NCI-H146 treated with DMSO at 0.1 percent for 48 hours (cell line): ENCODE data around the gene KRT76.
"Not testable (repeated sequence)": the region's sequence is repeated elsewhere in the genome, so short reads cannot be mapped to it uniquely, and the experiment has no call there.

Experiments used
- DNase-seq: peaks from one replicate; lab custom pipeline; 2025; ENCODE audit not compliant: unreplicated experiment; lab: John Stamatoyannopoulos, UW

Gene KRT76

DNA sequence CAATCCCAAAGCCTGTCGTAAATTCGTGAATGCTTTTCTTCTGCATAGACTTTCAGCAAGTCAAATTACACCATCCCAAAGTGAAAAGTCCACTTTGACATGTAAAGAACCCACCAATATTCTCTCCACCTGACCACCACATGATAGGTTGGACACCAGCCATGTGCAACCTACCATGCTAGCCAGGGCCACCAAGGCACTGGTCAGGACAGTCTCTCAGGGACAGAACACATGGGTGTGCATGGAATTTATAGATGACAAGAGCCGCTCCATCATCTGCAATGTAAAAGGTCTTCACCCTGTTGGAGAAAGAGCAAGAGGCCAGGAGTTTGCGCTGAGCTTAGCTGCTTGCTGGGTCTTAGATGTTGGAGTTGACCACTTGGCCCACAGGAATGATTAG, 5.4 kb upstream of the KRT76 start:
- DNase-seq, result no peak

DNA sequence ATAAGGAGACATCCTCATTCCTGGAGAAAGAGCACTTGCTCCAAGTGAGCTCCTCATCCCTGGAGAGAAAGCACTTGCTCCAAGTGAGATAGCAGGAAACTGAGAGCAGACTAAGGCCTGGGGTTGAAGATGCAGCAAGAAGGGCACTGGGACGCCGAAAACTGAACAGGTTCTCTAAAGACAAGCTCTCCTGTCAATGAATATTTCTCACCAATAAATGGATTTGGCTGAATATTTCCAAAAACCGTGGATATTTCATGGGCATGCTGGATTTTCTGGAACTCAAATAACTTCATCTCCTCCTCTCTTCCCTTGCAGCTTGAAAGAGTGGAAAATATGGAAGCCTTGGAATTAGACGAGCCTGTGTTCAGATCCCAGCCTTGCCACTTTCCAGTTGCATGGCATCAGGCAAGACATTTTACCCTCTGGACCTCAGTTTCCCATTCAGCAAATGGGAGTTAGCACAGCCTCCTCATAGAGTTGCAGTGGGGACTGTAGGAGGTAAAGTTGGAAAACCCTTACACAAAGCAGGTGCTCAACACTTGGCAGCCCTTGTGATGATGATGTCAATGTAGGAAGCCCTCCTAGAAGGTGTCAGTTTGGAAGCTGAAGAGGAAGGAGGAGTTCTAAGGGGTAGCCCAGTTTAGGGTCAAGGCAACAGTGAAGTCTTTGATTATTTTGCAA, 4.4 kb upstream of the KRT76 start:
- no peak for DNase-seq

DNA sequence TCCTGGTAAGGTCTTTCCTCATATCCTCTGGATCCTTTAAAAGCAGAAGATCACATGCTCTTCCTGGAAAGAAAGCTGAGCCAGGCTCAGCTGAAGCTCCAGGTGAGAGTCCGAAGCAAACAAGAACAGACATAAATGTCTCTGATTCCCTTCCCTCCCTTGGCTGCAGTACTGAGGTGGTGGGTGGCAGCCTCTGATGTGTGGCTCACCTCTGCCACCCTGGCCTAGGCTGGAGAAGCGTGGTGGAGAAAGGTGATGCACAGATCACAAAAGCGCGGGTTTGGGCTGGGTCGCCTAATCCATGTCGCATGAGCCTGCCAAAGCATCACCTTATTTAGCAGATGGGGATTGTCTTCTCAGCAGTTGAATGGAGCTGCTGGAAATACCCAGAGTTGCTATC, 2.8 kb upstream of the KRT76 start:
- DNase-seq, result no peak

DNA sequence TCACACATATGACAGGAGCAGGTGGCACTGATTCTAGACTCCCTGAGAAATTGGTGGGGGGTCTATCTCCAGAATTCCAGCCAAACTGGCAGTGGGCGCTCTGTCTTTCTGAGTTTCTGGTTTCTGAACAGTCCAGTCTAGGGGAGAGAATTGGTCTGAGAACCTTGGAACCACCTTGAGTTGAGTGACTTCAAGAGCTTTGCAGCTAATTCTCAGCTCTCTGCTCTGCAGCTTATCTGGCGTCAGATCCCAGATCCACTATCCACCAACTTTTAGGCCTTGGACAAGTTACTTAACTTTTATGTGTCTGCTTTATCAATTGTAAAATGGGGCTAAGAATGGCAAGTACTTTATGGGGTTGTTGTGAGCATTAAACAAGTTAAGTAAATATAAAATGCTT, 1.7 kb upstream of the KRT76 start:
- no peak for DNase-seq

DNA sequence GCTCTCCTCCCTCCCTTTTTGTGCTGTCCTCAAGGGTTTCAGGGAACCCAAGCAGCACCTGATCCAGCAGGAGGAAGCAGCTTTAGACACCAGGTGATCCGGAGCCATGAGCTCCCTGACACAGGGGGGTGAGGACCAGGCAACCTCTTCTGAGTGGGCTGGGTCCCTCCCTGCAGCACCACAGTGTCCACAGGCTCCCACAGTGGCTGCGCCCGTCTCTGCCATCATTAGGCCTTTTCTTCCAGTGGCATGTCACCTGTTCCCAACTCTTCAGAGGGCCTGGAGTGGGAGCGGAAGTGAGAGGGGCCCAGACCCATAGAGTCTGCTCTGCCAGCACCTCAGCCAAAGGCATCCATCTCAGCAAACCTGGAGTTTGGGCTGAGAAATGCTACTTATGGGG, 421 bp upstream of the KRT76 start:
- DNase-seq, result no peak

DNA sequence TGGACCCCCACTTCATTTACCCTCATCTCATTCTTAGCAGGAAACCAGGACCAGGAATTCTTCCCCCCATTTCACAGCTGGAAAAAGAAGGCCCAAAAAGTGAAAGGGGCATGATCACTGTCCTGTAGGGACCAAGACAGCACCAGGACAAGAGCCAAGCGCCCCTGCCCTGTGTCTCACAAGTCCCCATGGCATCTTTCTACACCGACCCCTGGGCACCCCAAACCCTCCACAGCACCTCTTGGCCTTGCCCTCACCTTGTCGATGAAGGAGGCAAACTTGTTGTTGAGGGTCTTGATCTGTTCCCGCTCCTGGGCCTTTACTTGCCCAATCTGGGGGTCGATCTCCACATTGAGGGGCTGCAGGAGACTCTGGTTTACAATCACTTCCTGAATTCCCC, 710 bp downstream of the KRT76 start:
- DNase-seq, result no peak

DNA sequence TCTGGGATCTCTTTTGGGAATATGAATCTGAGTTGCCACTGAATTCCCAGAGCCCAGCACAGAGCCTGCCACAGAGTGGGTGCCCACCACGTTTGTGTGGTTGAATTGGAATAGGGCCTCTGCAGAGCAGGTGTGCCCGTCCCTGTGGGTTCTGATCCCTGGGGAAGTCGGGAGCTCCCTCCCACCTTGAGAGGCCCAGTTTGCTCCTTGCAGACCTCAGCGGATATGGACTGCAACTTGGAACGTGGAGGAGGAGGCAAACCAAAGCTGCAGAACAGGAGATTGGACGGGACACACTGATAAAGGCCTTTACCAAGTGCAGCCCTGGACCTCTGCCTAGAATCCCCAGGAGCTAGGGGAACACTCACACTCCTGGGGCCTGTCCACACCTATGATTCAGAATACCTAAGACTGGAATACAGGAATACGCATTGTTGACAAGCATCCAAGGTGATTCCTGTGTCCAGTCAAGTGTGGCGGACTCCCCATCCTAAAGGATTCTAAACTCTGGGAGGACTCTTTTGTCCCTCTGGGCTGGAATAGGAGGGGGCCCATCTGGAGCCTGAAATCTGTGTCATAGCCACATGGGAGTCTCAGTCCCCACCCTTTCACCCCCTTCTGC, 2.4 kb downstream of the KRT76 start:
- DNase-seq, result no peak

DNA sequence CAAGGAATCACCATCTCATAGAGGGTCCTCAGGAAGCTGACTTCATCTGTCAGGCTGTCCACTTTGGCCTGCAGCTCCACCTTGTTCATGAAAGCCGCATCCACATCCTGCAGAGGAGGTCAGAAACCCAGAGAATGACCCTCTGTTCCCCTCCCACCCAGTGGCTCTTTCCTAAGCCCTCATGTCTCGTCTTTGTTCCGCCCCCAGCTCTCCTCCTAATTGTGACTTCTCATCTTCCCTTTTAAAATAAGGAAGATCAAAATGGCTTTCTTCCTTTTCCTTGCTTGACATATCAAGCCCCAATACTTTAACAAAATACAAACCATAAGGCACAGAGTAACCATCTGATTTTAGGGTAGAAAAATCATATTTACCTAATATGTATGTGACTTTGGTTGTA, 4.4 kb downstream of the KRT76 start:
- no peak for DNase-seq

DNA sequence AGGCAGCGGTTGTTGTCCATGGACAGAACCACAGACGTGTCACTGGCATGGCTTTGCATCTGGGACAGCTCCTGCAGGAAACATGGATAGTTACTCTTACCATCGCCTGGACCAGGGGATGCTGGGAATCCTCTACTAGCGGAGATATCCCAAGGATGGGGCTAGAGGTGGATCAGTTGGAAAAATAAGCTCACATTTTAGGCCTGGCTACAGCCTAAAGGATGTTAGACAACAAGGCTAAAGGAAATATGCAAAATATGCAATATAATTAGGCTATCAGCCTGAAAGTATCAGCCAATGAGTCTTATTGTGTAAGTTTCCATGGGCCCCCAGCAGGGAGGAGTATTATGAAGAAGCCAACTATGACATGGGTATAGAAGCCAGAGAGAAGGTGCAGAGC, 5.0 kb downstream of the KRT76 start:
- no peak for DNase-seq

DNA sequence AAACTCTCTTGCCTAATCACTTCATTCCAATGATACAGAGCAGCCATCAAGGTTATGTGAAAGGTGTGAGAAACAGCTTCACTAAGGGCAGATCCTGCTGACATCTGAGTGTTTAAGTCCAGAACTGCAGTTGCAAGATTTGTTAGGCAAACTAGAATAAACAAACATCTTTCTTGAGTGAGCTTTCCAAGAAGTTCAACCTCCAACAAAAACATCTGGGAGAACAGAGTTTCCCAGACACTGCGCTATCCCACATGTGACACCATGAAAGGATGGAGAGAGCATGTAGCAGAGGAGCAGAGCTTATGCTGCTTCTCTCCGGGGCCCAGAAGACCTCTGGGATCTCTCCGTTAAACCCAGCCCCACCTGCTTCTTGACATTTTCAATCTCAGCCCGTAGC, 5.6 kb downstream of the KRT76 start:
- DNase-seq, result no peak

DNA sequence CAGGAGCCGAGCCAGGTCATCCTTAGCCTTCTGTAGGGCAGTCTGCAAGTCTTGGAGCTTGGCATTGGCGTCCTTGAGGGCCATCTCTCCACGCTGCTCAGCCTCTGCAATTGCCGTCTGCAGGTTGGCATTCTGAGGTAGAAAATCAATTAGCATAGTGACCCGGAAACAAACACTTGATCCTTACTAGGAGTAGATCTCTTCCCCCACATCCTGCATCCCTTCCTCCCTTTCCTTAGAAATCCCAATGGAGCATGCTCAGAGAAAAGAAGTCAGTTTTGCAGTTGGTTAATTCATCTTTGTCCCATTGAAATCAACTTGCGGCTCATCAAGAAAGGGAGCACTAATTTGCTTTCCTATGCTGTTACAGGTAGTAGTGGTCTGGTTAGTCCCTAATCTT, 6.1 kb downstream of the KRT76 start:
- no peak for DNase-seq

DNA sequence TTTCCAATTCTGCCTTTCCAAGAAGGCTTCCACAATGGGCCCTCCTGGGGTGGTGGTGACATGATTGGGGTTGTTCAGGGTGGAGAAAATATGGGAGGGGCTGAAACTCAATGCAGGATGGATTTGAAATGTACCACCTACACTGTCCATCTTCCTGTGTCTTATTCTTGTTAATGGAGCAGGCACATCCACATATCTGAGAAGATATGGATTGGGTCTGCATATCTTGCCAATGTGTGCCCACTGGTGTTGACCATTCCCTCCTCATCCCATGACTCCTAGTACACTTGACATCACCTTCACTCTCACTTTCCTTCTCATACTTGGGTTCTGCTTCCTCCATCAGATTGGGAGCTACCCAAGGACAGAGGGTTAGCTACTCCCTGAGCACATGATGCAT, 7.2 kb downstream of the KRT76 start:
- no peak for DNase-seq

DNA sequence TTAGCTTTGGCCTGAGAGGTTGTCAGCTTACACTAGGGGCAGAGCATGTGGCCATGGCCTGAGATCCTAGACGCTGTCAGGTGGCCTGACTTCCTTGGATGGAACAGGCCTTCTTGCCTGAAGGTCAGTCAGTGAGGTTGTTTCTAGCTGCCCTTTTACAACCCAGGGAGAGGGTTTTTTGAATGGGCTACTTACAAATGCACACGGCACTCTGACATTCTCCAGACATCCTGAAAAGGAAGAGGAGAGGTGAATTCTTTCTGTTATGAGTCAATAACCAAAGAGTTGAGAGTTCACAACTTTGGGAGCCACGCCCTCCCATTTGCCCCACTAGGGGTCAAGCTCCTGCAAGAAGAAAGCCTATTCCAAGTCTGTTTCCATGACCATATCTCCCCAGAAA, 7.8 kb downstream of the KRT76 start:
- DNase-seq, result no peak

DNA sequence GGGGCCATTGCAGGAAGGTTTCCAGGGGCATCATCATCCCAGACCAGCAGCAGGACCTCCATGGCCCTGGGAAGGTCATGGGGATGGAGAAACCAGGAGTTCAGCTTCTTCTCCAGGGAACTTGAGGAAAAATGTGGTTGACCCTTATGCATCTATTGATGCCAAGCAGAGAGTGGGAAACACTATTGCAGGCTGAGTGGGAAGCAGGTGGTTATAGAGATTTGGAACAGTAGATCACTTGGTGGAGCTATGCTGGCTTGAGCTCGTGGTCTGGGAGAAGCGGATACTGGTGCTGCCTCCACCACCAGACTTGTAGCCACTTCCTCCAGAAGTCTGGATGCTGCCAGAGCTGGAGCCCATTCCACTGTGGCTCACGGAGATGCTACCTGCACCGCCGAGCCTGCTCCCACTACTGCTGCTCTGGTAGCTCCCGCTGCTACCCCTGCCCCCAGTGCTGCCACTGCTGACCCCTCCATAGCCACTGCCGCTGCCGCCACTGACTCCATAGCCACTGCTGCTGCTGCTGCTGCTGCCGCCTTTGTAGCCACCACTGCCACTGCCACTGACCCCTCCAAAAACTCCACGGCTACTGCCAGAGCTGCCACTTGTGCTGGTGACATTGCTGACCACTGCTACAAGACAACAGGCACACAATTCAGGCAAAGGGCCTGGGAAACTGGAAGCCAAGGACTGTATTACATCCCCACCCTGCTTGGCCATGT, 8.5 kb downstream of the KRT76 start:
- no peak for DNase-seq

DNA sequence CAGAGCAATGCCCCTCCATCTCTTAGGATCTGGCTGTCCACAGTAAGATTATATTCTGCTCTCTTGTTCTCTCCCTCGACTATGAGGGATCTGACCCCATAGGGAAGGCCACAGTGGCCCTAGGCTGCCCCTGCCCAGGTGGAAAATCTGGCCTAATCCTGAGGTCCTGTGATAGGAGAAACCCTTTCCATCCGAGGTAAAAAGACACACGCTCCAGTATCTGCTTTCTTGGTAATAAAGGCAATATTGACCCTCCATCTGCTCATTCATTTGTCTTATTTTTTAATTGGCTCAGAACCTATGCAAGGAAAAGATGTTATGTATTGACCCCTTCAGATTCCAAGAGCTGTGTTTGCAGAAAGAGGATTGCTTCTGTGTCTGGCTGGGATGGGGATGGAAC, 9.7 kb downstream of the KRT76 start:
- DNase-seq, result no peak

DNA sequence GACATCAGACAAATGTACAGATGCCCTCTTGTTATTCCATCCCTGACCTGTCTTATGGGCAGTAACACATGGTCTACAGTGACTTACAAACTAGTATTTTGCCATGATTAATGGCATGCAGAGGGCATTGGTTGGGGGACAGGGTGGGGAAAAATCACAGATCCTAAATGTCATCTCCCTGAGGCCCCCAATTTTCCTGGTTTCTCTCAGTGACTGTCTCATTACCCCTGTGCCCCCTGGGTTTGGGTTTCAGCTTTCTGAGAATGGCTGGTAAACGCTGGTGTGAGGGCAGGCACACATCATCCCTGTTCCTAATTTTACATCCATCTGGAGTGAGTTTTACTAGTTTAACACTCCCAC, 10.1 kb downstream of the KRT76 start:
- DNase-seq, result no peak

DNA sequence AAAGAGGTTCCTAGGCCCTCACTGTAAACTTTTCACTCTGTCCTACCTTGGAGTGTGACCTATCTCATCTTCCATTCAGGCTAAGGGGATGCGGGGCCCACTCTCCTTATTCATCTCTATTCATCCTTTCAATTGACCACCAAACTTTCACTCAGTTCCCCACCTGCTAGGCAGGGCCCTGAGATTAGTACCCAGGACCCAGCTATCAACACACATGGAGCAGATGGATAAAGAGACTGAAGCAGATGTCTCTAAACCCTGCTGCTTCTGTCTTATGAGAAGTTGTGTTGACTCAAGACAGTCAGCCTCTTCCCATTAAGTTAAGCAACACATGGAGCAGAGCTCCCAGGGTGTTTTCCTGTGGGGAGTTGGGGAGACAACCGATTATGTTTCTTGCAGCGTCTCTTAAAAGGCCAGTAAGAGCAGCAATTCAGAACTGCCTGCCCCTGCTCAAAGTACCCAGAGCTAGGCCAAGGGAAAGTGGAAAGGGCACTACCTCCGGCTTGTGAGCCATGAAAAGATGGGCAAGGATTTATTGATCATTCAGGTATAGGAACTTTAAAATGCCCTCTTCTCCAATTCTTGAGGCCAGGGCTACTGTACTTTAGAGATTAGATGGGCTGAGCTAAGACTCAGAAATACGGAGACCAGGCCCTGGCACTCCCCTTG, 10.7 kb downstream of the KRT76 start:
- DNase-seq, result no peak

DNA sequence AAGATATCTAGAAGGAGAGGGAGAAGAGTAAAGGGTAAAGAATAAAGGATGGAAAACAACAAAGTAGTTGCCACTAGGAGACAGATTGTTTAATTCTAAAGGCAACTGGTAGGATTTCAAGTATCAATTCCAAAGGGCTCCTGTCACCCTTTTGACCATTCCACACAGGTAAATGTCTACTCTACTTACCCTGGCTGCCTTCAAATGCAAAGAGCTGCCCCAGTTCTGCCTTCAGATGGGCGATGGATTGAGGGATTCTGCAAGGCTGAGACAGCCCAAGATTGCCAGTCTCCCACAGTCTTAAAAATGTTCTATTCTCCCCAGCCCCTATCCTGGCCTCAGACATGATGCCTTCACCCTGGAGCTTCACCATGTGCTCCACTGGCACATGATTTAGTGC, 11.4 kb downstream of the KRT76 start:
- no peak for DNase-seq

DNA sequence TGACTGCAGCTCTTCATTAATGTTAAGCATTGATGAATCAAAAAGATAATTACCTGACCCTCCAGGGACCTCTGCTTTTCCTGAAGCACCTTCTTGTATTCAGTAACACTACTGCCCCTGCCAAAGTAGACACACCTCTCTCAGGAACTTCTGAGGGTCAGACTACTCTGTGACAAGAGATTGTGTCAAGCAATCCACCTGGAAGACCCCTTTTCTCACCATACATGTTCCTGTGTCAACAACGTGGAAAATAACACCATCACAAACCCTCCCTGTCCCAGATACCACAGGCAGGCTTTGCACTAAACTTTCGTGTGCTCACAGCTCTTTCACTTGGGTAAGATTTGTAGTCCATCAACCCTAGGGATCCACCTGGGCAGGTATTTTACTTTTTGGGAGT, 13.2 kb downstream of the KRT76 start:
- no peak for DNase-seq

DNA sequence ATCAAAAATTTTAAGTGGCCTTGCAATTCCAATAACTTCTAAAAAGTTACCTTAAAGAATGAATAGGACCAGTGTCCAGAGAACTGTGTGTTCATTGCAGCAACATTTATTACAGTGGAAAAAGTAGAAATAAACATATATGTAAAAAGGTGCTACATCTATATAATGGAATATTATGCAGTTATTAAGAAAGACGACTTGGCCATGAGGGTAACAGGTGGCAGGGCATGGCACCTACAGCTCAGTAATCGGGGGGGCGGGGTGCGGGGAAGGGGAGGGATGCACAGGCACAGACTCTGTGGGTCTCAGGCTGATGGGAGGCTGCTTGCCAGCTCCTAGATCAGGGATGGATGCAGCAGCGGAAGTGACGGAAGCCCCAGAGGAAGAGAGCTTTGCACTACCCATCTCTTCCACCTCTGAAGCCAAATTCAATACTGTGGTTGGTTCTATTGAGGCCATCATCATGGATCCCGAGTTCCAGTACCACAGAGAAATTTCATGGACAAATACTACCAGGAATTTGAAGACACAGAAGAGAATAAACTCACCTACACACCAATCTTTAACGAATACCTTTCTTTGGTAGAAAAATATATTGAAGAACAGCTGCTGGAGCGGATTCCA, 14.0 kb downstream of the KRT76 start:
- no peak for DNase-seq

DNA sequence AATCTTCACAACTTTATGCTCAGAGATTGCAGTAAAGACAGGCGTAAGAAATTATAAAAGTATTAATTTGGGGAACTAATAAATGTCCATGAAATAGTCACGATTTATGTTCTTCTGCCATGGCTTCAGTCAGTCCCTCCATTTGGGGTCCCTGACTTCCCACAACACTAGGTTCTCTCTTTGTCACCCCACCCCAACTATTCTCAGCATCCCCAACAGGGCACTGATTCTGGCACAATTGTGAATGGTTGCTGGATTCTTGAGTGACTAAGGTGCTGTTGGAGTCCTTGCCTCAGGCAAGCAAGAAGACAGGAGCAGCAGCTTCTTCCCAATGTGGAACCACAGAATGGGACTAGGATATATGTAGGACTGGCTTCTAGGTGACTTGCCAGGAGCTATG, 15.3 kb downstream of the KRT76 start:
- DNase-seq, result no peak

DNA sequence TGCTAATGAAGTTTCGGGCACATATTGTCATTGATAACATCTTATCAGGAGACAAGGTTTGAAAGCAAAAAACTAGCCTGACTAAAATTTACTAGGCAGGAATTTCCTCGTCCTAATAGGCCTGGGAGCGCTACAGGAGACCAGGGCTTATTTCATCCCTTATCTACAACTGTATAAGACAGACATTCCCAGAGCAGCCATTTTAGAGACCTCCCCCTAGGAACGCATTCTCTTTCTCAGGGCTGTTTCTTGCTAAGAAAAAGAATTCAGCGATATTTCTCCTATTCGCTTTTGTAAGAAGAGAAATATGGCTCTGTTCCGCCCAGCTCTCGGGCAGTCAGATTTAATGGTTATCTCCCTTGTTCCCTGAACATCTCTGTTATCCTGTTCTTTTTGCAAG, 15.9 kb downstream of the KRT76 start:
- DNase-seq, result not testable (repeated sequence)
